Pons (tissue), 1 donor: ENCODE results near the gene NEURL2.
"Not testable (repeated sequence)": the region's sequence is repeated elsewhere in the genome, so short reads cannot be mapped to it uniquely, and the experiment has no call there.

Experiments
- DNase-seq: peaks from one replicate; pipeline ENCODE4 v3.0.0-alpha.2; 2016; ENCODE audit warnings: low spot score

The NEURL2 gene

GRCh38 chr20:45898285-45898684, 7.3 kb upstream of the NEURL2 start:
- no peak for DNase-seq

- no peak for DNase-seq
Observed at GRCh38 chr20:45897692-45898091, 6.7 kb upstream of the NEURL2 start.

GRCh38 chr20:45897289-45897688, 6.3 kb upstream of the NEURL2 start:
- no peak for DNase-seq

GRCh38 chr20:45896641-45897161, 5.7 kb upstream of the NEURL2 start:
- DNase-seq = no peak

GRCh38 chr20:45894797-45895196, 3.8 kb upstream of the NEURL2 start:
- DNase-seq = no peak

GRCh38 chr20:45893831-45894230, 2.8 kb upstream of the NEURL2 start:
- DNase-seq = no peak

- no peak for DNase-seq
Observed at GRCh38 chr20:45892828-45893500, 2.0 kb upstream of the NEURL2 start.

- no peak for DNase-seq
Observed at GRCh38 chr20:45892049-45892825, 1.2 kb upstream of the NEURL2 start.

GRCh38 chr20:45890077-45890984, 677 bp downstream of the NEURL2 start:
- DNase-seq = peak; percentile 59

GRCh38 chr20:45888681-45889080, 2.3 kb downstream of the NEURL2 start:
- DNase-seq = no peak

GRCh38 chr20:45887346-45887715, 3.7 kb downstream of the NEURL2 start, which contains the start of gene SPATA25:
SPATA25 (minus strand) TSS chr20:45887622; CDS start chr20:45887590, 32 bp downstream.
- no peak for DNase-seq

GRCh38 chr20:45886590-45887345, 4.2 kb downstream of the NEURL2 start:
- DNase-seq = no peak

- DNase-seq = no peak
Observed at GRCh38 chr20:45883100-45883469, 7.9 kb downstream of the NEURL2 start.

GRCh38 chr20:45882469-45883099, 8.4 kb downstream of the NEURL2 start:
- no peak for DNase-seq

- peak; percentile 100 for DNase-seq
Observed at GRCh38 chr20:45880988-45881788, 9.8 kb downstream of the NEURL2 start, which contains the start of gene ZSWIM1. ZSWIM1 (plus strand) TSS chr20:45881227; CDS start chr20:45882593, 1,366 bp downstream.

GRCh38 chr20:45878076-45878761, 12.8 kb downstream of the NEURL2 start:
- DNase-seq = no peak

GRCh38 chr20:45874576-45874975, 16.4 kb downstream of the NEURL2 start:
- no peak for DNase-seq

GRCh38 chr20:45874104-45874481, 16.9 kb downstream of the NEURL2 start:
- DNase-seq = not testable (repeated sequence)

GRCh38 chr20:45873409-45874103, 17.5 kb downstream of the NEURL2 start:
- DNase-seq = no peak
